Activated CD4-positive, alpha-beta T cell treated with anti-CD3 and anti-CD28 coated beads, Interleukin-10, Interleukin-2, amounts not matched to agents 100 ng/mL and 50 ng/mL, durations not matched to agents 16 hours and 8 hours (primary cell): ENCODE data around the gene RPRD1B.
A peak's percentile ranks its signal among the peaks of the same experiment; 100 is the strongest.
"Not testable (repeated sequence)": the region's sequence is repeated elsewhere in the genome, so short reads cannot be mapped to it uniquely, and the experiment has no call there.

ENCODE experiments used
- DNase-seq: peaks from one replicate; pipeline ENCODE4 v3.0.0-alpha.2; 2020

The RPRD1B gene

DNA sequence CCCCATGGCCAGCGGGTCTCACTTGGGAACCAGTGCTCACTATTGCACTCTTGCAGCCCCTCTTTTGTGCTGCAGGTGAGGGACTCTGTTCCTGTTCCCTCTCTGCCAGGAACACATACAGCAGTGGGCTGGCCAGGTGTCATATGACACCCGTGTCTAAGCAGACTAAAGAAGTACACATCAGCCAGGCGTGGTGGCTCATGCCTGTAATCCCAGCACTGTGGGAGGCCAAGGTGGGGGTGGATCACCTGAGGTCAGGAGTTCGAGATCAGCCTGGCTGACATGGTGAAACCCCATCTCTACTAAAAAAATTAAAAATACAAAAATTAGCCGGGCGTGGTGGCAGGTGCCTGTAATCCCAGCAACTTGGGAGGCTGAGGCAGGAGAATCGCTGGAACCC, 74.4 kb downstream of the RPRD1B start:
- DNase-seq = not testable (repeated sequence)

DNA sequence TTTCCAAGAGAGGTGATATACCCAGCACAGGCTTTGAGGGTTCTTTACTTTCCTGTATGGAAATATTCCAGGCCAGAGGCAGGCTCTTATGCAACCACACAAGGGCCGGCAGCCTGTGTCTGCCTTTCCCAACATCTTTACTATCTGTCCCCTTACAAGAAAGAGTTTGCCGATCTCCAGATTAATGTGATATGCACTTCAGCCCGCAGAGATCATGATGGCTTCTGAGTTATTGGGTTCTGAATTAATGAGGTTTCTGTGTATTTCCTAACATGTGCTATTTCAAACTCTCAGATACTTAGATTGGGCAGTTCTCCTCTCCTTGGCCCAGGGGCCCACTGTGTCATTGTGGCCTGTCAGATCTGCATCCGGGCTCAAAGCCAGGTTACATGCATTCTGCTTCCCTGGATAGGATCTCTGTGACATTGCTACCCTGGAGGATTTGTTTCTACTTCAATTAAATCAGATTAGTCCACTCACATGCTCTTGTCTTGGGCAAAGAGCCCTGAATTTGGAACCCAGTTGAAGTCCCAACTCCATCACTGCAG, 75.0 kb downstream of the RPRD1B start:
- no peak for DNase-seq

- DNase-seq = no peak
Measured at GRCh38 chr20:38108986-38109541, 75.5 kb downstream of the RPRD1B start.

- no peak for DNase-seq
Measured at GRCh38 chr20:38109591-38110524, 76.3 kb downstream of the RPRD1B start.

- DNase-seq = no peak
Measured at GRCh38 chr20:38110525-38111178, 77.1 kb downstream of the RPRD1B start.

DNA sequence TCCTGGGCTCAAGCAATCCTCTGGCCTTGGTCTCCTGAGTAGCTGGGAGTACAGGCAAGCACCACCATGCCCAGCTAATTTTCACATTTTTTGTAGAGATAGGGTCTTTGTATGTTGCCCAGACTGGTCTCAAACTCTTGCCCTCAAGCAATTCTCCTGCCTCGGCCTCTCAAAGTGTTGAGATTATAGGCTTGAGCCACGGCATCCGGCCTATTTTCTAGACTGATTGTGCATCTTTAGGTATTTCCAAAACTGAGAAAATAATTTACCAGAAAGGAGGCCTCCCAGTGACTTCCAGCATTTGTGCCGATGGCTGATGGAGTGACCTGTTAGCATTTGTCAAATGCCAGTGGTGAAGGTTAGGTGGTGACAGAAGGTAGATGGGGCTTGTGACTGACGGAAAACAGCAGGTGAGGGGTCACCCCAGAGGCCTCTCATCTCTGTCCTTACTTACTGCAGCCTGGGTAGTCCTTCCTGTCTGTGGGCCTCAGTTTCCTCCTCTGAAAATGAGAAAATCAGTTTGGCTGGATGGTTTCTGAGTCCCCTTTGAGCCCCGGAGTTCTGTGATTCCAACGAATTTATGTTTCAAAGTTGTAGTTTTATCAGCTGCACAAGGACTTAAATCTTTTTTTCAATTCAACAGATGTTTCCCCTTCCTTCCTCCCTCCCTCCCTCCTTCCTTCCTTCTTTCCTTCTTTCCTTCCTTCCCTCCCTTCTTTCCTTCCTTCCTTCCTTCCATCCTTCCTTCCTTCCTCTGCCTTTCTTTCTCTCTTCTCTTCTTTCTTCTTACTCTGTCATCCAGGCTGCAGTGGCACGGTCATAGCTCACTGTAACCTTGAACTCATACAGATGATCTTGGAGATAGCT, 78.1 kb downstream of the RPRD1B start:
- DNase-seq = no peak

GRCh38 chr20:38112261-38112929, 78.8 kb downstream of the RPRD1B start:
- DNase-seq = no peak

DNA sequence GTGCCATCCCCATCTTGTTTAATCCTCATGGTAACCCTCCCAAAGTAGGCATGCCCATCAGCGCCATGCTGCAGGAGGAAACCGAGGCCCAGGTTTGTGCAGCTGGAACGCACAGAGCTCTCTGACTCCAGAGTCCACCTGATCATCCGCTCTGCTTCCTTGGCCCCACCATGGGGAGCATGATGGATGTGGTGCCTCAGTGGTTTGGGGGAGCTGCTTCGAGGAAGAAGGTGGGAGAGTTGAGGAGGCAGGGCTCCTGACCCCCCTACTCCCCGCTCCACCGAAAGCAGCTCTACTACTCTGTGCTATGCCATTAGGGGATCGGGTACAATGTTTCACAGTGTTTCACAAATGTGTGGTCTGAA, 79.4 kb downstream of the RPRD1B start:
- no peak for DNase-seq

GRCh38 chr20:38113401-38114325, 80.1 kb downstream of the RPRD1B start:
- DNase-seq = peak; percentile 14

- DNase-seq = no peak
Measured at GRCh38 chr20:38114353-38114791, 80.8 kb downstream of the RPRD1B start.

DNA sequence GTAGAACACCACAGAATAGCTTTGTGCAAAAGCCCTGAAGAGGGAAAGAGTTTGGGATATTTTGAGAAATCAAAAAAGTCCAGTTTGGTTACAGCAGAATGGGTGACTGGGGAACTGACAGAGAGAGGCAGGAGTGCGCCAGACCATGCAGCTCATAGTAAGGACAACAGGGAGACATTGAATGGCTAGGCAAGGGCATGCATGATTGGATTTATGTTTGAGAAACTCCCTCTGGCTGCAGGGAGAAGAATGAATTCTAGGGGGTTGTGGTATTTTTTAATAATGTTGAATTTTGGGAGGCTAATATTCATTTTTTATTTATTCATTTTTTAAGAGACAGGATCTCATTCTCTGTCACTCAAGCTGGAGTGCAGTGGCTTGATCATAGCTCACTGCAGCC, 81.7 kb downstream of the RPRD1B start:
- no peak for DNase-seq

GRCh38 chr20:38115896-38116295, 82.3 kb downstream of the RPRD1B start:
- DNase-seq = no peak

- DNase-seq = no peak
Measured at GRCh38 chr20:38116409-38117165, 83.0 kb downstream of the RPRD1B start.

DNA sequence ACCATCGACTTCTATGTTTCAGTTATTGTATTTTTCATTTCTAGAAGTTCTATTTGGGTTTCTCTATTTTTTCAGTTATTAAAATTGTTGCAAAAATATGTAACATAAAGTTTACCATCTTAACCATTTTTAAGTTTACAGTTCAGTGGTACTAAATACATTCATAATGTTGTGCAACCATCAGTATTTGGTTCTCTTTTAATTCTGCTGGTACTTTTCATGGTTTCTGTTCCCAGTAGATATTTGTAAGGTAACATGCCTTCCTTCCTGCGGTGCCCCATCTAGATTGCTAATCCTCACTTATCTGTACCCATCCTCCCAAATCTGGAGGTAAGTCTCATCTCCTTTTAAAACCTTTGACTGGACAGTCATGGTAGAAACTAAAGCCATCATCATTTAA, 83.7 kb downstream of the RPRD1B start:
- DNase-seq = no peak

DNA sequence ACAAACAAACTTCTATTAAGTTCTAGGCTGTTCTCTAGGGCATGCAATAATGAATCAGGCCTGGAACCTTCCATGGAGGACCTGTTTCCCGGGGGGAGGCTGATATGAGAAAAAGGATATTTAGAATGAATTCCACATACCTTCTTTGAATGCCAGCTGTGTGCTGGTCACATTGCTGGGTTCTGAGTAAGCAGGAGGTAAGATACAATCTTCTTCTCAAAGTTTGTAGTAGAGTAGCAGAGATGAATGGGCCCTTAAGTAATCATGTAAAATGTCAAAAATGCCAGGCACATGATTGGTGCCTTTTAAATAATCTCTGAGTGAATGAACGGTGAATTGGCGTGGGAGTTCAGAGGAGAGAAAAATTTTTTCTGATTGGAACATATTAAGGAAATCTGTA, 84.1 kb downstream of the RPRD1B start:
- DNase-seq = no peak

DNA sequence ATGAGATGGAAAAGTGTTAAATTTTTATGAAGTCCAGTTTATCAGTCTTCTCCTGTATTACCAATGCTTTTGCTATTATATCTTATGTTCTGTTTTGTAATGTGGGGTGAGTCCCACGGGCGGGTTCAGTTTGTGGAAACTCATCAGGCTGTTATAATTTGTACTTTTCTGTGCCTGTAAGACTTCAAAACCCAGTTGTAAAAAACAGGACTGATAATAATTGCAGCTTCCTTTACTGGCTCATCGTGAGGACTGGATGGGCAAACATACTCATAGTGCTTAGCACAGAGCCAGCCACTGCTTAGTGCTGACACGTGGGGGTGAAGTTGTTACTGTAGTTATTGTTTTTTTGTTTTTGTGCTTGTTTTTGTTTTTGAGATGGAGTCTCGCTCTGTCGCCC, 85.9 kb downstream of the RPRD1B start:
- no peak for DNase-seq

GRCh38 chr20:38120625-38120988, 87.1 kb downstream of the RPRD1B start:
- DNase-seq = no peak

- DNase-seq = no peak
Measured at GRCh38 chr20:38121741-38122140, 88.2 kb downstream of the RPRD1B start.

DNA sequence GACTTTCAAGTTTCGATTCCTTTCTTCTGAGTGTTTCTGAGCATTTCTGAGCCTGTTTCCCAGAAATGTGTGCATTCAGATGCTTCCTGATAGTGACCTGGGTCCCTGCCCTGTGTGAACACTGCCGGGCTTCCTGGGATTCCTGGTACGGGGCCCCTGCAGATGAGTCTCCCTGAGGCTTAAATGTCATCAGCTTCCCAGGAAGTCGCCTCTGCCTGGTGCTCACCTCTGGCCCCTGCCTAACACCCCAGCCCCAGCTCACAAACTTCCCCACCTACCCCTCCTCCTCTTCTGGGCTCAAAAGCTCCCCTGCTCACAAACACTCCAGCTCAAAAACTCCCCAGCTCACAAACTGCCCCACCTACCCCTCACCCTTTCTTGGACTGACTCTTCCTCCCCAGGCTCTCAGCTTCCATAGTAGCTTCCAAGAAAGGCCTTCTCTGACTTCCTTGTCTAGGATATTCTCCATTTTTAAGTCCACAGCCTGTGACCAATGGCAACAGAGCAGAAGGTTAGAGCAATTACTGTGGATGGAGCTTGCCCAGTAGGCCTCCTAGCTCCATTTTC, 89.6 kb downstream of the RPRD1B start:
- DNase-seq = no peak
